Measurements from ENCODE around the gene ASF1B.

ASF1B gene

DNA sequence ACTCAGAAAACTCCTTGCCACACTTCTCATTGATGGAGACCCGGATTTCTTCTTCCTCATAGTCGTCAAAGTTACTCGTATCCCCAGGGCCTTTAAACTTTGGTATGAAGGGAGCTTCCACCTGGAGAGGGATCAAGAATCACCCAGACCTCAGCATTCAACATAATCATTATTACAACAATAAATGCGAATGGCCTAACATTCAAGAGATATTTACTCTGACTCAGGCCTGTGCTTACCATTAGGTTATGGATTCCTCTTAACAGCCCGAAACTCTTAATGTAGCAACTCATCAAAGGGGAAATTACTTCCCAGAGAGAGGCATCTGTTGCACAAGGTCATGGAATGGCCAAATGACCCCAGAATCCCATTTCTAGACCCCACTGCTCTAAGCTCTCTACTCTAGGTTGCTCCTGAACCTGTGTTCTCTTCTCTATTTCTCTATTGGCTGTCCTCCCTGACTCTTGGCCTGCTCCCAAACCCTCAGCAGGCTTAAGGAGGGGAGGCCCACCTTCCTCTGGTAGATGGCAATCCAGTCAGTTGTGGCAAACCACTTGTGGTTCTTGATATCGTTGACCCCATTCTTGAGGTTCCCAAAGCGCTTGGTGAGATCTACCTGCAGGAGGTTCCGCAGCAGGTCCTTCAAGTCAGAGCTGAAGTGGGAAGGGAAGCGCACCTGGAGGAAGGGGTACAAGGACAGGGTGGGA is 43.1 kb downstream of the ASF1B start:
- DNase-seq (ENCODE audit: extremely low read depth, low read depth): no peak
- H3K4me3 ChIP-seq (replicated peaks; ENCODE audit: low read depth, low read length): no peak overlapping the region
- TF ChIP-seq, protein P1, sequence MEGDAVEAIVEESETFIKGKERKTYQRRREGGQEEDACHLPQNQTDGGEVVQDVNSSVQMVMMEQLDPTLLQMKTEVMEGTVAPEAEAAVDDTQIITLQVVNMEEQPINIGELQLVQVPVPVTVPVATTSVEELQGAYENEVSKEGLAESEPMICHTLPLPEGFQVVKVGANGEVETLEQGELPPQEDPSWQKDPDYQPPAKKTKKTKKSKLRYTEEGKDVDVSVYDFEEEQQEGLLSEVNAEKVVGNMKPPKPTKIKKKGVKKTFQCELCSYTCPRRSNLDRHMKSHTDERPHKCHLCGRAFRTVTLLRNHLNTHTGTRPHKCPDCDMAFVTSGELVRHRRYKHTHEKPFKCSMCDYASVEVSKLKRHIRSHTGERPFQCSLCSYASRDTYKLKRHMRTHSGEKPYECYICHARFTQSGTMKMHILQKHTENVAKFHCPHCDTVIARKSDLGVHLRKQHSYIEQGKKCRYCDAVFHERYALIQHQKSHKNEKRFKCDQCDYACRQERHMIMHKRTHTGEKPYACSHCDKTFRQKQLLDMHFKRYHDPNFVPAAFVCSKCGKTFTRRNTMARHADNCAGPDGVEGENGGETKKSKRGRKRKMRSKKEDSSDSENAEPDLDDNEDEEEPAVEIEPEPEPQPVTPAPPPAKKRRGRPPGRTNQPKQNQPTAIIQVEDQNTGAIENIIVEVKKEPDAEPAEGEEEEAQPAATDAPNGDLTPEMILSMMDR (IDR thresholded peaks at IDR 0.05; ENCODE audit: low read depth, low read length, missing control alignments): no peak

DNA sequence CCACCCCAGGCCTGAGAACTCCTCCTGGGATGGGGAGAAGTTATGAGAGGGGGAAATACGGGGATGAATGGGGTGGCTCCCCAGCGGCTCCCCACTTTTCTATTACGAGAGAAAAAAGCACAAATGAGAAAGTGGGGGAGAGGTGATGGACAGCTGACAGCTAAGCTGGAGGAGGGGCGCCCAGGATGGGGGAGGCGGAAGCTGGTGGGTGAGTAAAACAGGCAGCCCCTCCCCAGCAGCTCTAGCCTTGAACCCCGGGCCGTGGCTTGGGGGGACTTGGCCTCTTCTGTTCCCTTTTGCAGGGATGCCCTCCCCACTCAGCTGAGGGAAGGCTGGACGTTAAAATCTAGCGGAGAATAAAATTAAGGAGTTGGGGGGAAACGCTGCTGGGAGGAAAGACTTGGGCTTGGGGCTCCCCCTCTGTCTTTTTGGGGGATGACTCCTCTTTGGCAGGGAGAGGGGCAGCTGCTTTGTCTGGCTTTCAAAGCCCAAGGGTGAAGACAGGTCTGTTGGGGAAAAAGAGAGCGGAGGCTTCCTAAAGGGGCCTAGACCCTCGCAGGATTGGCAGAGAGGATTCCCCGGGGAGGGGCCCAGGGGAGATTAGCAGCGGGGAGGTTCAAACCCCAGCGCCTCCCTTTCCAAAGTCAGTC is 44.5 kb downstream of the ASF1B start:
- H3K4me3 ChIP-seq (replicated peaks; ENCODE audit: low read depth, low read length): peak overlapping the region; percentile 59
- no peak for DNase-seq (ENCODE audit: extremely low read depth, low read depth)
- TF ChIP-seq, protein P1 (IDR thresholded peaks at IDR 0.05; ENCODE audit: low read depth, low read length, missing control alignments): no peak

DNA sequence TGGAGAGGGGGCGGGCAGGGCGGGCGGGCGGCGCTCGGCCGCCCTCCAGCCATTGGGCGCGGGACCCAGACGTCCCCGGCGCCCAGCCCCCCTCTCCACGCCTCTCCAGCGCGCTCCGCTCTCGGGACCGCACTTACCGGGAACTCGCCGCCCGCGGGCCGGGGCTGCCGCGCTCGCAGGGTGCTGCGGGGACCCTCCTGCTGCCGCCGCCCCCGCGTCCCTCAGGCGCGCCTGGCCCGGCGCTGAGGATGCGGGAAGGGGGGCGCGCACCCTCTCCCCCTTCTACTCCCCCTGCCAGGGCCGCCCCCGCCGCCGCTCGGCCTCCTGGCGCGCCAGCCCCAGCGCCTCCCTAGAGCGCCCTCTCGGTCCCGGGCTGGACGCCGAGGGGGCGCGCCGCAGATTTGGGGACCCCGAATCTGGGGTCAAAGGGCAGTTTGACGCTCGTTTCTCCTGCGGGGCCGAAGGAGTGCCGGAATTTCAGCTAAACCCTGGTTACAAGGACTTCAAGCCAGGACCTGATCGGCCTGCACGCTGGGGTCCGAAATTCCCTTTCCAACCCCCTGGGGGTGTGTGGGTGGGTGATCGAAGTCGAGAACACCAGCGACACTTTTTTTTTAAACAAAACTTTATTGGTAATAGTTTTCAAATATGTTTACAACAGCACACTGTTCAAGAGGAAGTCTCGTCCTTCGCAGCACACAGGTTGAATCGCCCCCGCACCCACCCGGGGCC is 45.1 kb downstream of the ASF1B start:
- TF ChIP-seq, protein P1 (IDR thresholded peaks at IDR 0.05; ENCODE audit: low read depth, low read length, missing control alignments): peak; percentile 25
- H3K4me3 ChIP-seq (replicated peaks; ENCODE audit: low read depth, low read length): peak overlapping the region; percentile 59
- no peak for DNase-seq (ENCODE audit: extremely low read depth, low read depth)

DNA sequence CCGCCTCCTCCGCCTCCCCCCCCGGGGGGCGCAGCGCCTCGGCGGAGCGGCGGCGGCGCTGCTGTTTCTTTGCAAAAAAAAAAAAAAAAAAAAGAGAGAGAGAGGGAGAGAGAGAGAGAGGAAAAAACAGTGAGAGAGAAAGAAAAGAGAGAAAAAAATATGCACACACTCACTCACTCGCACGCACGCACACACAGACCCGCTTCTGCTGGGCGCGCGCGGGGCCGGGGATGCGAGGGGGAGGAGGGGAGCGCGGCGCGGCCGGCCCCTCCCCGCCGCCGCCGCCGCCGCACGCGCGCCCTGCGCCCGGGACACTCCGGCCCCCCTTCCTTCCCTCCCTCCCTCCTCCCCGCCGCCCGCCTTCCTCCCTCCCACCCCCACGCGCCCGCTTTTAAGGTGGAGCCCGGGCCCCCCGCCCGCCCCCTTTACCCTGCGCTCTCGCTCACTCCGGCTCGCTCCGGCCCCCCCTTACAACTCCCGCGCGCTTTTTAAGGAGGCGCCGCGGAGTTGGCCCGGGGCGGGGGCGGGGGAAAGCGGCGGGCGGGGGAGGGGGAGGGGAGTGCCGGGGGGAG is 45.8 kb downstream of the ASF1B start, which contains the start of gene SAMD1:
Gene SAMD1, minus strand, starts transcription at position 243 of the 572 bp plus-strand sequence.
- peak within 1 kb of the TSS; percentile 59 for H3K4me3 ChIP-seq (replicated peaks; ENCODE audit: low read depth, low read length)
- no peak for DNase-seq (ENCODE audit: extremely low read depth, low read depth)
- TF ChIP-seq, protein P1 (IDR thresholded peaks at IDR 0.05; ENCODE audit: low read depth, low read length, missing control alignments): no peak

DNA sequence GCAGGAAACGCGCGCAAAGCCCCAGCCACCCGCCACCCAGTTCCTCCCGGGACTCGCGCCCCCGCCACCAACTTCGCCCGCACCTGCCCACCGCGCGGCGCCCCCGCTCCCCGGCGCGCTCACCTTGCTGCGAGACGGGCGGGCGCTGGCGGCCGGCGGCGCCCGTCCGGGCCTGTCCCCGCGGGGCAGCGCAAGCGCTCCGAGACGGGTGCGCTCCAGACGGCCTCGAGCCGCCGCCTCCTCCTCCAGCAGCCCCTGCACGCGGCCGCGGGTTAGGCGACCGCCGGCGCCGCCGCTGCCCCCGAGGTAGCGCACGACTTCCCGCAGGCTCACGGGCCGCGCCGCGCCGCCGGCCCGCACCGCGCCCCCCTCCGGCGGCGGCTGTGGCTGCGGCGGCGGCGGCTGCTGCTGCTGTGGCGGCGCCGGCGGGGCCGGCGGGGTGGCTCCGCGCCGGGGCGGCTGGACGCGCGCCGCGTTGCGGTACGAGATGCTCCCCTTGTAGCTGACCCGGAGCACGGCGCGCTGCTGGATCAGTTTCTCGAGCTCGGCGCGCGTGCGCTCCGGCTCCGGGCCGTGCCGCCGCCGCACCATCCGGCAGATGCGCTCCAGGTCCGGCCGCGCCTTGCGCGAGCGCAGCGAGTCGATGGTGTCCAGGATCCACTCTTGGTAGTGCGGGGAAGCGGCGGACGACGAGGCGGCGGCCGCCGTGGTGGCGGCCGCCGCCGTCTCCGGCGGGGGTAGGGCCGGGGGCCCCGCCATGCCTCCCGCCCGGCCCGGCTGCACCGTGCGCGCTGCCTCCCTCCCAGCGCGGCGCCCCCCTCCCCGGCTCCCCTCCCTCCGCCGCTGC is 46.5 kb downstream of the ASF1B start:
- no peak for DNase-seq (ENCODE audit: extremely low read depth, low read depth)
- TF ChIP-seq, protein P1 (IDR thresholded peaks at IDR 0.05; ENCODE audit: low read depth, low read length, missing control alignments): no peak
- peak overlapping the region; percentile 47 for H3K4me3 ChIP-seq (replicated peaks; ENCODE audit: low read depth, low read length)

DNA sequence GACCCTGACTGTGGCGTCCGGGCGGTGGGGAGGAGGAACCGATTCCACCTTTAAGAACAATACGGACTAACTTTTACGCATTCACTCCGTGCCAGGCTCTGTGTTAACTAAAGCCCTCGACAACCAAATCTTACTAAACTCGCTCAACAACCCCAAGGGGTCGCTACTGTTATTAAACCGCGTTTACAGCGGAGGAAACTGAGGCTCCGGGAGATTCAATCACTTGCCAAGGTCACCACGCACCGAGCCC is 47.1 kb downstream of the ASF1B start:
- DNase-seq (ENCODE audit: extremely low read depth, low read depth): no peak
- TF ChIP-seq, protein P1 (IDR thresholded peaks at IDR 0.05; ENCODE audit: low read depth, low read length, missing control alignments): peak; percentile 12
- peak overlapping the region; percentile 47 for H3K4me3 ChIP-seq (replicated peaks; ENCODE audit: low read depth, low read length)

Measured in HFF-Myc (cell line).